ENCODE results near the gene BRCA2.

Gene BRCA2

DNA sequence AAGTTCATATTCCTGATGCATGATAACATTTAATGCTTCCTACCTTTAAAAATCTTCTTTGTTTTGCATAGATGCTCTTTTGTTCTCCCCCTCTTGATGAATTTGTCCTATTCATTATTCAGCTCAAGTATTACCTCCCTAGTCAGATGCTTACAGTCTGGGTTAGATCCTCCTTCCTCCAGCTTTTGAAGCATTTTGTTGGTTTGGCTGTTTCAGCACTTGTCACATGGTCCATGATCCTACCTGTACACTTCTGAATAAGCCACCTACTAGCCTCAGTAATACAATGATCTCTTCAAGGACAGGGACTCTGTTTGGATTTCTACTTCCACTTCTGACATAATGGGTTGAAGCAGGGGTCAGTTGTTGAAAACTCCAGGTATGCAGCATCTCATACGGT is 75.2 kb downstream of the BRCA2 start:
- H3K79me2 ChIP-seq (ENCODE audit: low read length), result no peaks in the 10 kb centered on the region
- no peaks in the 10 kb centered on the region for H4K20me1 ChIP-seq (ENCODE audit: insufficient read depth, low read length)
- no peaks in the 10 kb centered on the region for H3K27me3 ChIP-seq (replicated peaks; ENCODE audit: insufficient read depth, low read length)
- H3K9ac ChIP-seq (ENCODE audit: low read length), result peak overlapping the region; percentile 33; the same call in 1 of the 2 replicates
- H3K36me3 ChIP-seq (replicated peaks; ENCODE audit: insufficient read depth, low read length), result no peaks in the 10 kb centered on the region
- TF ChIP-seq EZH2 (optimal IDR thresholded peaks at IDR 0.05; ENCODE audit: low read depth, low read length) (no peak), EZH2phosphoT487 (IDR thresholded peaks at IDR 0.05; ENCODE audit: low read length) (no peak)
- TF ChIP-seq, protein P1, sequence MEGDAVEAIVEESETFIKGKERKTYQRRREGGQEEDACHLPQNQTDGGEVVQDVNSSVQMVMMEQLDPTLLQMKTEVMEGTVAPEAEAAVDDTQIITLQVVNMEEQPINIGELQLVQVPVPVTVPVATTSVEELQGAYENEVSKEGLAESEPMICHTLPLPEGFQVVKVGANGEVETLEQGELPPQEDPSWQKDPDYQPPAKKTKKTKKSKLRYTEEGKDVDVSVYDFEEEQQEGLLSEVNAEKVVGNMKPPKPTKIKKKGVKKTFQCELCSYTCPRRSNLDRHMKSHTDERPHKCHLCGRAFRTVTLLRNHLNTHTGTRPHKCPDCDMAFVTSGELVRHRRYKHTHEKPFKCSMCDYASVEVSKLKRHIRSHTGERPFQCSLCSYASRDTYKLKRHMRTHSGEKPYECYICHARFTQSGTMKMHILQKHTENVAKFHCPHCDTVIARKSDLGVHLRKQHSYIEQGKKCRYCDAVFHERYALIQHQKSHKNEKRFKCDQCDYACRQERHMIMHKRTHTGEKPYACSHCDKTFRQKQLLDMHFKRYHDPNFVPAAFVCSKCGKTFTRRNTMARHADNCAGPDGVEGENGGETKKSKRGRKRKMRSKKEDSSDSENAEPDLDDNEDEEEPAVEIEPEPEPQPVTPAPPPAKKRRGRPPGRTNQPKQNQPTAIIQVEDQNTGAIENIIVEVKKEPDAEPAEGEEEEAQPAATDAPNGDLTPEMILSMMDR (IDR thresholded peaks at IDR 0.05; ENCODE audit: low read length), result no peak
- H3K4me1 ChIP-seq (ENCODE audit: low read length), result peaks cover 31% of the 10 kb centered on the region
- H3K27ac ChIP-seq (ENCODE audit: low read length), result peak overlapping the region; percentile 85
- no peaks in the 10 kb centered on the region for H3K9me3 ChIP-seq (replicated peaks; ENCODE audit: insufficient read depth, low read length)
- peaks cover 21% of the 10 kb centered on the region for H3F3A ChIP-seq (ENCODE audit: insufficient read depth, low read length)
- DNase-seq, result peak; percentile 35
- 0 out of 2 replicates have a peak overlapping the region, but pooled peaks have one; percentile 42 for H2AFZ ChIP-seq (ENCODE audit: low read length)
- H3K4me3 ChIP-seq (ENCODE audit: low read length), result no peak overlapping the region; the same call in 1 of the 2 replicates
- H3K9me2 ChIP-seq (replicated peaks; ENCODE audit: insufficient read depth, low read length), result no peaks in the 10 kb centered on the region
- peak overlapping the region; percentile 63; the same call in 1 of the 2 replicates for H3K4me2 ChIP-seq (ENCODE audit: low read depth, low read length)

DNA sequence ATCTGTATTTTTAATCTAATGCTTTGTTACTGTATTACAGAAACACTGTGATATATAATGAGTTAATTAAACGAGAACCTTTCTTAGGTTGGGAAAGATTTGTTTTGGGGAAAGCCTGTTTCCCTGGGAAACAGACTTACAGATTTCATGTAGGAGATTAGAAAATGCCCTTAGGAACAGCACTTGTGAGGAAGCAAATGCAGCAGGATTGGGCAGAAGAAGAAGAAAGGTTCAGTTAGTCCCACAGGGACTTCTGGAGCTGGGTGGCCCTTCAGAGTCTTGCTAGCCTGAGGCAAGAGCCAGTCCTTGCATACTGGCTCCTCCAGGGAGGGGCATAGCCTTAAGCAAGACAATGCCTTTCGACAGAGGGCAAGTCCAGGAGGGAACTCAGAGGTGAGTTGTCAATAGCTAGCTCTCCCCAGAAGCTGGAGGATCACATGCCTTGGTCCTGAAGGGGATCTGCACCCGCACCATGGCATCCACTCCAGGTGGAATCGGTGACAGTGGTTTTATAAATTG is 75.9 kb downstream of the BRCA2 start:
- peaks cover 29% of the 10 kb centered on the region for H3K4me1 ChIP-seq (ENCODE audit: low read length)
- no peaks in the 10 kb centered on the region for H3K9me3 ChIP-seq (replicated peaks; ENCODE audit: insufficient read depth, low read length)
- no peaks in the 10 kb centered on the region for H4K20me1 ChIP-seq (ENCODE audit: insufficient read depth, low read length)
- peak overlapping the region; percentile 85; the same call in 1 of the 2 replicates for H3K27ac ChIP-seq (ENCODE audit: low read length)
- H3K9me2 ChIP-seq (replicated peaks; ENCODE audit: insufficient read depth, low read length), result no peaks in the 10 kb centered on the region
- H3K9ac ChIP-seq (ENCODE audit: low read length), result peak overlapping the region; percentile 33; the same call in 1 of the 2 replicates
- H2AFZ ChIP-seq (ENCODE audit: low read length), result no peak overlapping the region
- DNase-seq, result no peak
- H3K27me3 ChIP-seq (replicated peaks; ENCODE audit: insufficient read depth, low read length), result no peaks in the 10 kb centered on the region
- H3F3A ChIP-seq (ENCODE audit: insufficient read depth, low read length), result peaks cover 21% of the 10 kb centered on the region
- no peak overlapping the region for H3K4me3 ChIP-seq (ENCODE audit: low read length)
- TF ChIP-seq, protein P1 (IDR thresholded peaks at IDR 0.05; ENCODE audit: low read length), result no peak
- TF ChIP-seq EZH2phosphoT487 (IDR thresholded peaks at IDR 0.05; ENCODE audit: low read length) (no peak), EZH2 (optimal IDR thresholded peaks at IDR 0.05; ENCODE audit: low read depth, low read length) (no peak)
- H3K36me3 ChIP-seq (replicated peaks; ENCODE audit: insufficient read depth, low read length), result no peaks in the 10 kb centered on the region
- peak overlapping the region; percentile 63; the same call in 1 of the 2 replicates for H3K4me2 ChIP-seq (ENCODE audit: low read depth, low read length)
- no peaks in the 10 kb centered on the region for H3K79me2 ChIP-seq (ENCODE audit: low read length)

DNA sequence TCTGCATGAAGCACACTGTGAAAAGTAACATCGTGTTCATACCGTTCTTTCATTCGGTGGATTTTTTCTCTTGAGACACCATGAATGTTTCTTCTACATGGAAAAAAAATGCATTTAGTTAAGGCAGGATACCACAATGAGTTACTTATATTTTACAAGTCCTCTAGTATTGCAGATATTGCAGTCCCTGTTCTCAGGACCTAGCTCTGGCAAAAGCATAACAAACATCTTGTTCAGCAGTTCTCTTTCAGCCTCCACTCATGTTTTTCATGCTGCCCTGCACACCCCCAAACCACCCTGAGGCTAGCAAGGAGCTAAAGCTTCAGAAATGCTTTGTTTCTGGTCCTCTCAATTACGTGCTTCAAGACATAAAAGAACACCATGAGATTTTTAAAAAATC is 87.8 kb downstream of the BRCA2 start:
- Histone ChIP-seq H3K9ac (ENCODE audit: low read length) (no peak overlapping the region), H4K20me1 (ENCODE audit: insufficient read depth, low read length) (no peaks in the 10 kb centered on the region), H3K4me1 (ENCODE audit: low read length) (no peaks in the 10 kb centered on the region), H3K27ac (ENCODE audit: low read length) (no peak overlapping the region), H3K4me3 (ENCODE audit: low read length) (no peak overlapping the region), H3F3A (ENCODE audit: insufficient read depth, low read length) (no peaks in the 10 kb centered on the region), H3K79me2 (ENCODE audit: low read length) (peaks cover 2% of the 10 kb centered on the region; the same call in 1 of the 2 replicates), H3K4me2 (ENCODE audit: low read depth, low read length) (no peak overlapping the region), H3K9me3 (replicated peaks; ENCODE audit: insufficient read depth, low read length) (no peaks in the 10 kb centered on the region), H3K9me2 (replicated peaks; ENCODE audit: insufficient read depth, low read length) (no peaks in the 10 kb centered on the region), H3K27me3 (replicated peaks; ENCODE audit: insufficient read depth, low read length) (no peaks in the 10 kb centered on the region), H3K36me3 (replicated peaks; ENCODE audit: insufficient read depth, low read length) (no peaks in the 10 kb centered on the region), H2AFZ (ENCODE audit: low read length) (no peak overlapping the region)
- no peak for DNase-seq
- no peak for TF ChIP-seq EZH2phosphoT487 (IDR thresholded peaks at IDR 0.05; ENCODE audit: low read length)
- TF ChIP-seq, protein P1 (IDR thresholded peaks at IDR 0.05; ENCODE audit: low read length), result no peak
- no peak for TF ChIP-seq EZH2 (optimal IDR thresholded peaks at IDR 0.05; ENCODE audit: low read depth, low read length)
